UCSD-AML1 (cell line): ENCODE measurements around the gene TMEM144.

Source experiments
- DNase-seq: peaks from one replicate; lab custom pipeline; 2025; ENCODE audit not compliant: unreplicated experiment; lab: John Stamatoyannopoulos, UW

Gene TMEM144

DNA sequence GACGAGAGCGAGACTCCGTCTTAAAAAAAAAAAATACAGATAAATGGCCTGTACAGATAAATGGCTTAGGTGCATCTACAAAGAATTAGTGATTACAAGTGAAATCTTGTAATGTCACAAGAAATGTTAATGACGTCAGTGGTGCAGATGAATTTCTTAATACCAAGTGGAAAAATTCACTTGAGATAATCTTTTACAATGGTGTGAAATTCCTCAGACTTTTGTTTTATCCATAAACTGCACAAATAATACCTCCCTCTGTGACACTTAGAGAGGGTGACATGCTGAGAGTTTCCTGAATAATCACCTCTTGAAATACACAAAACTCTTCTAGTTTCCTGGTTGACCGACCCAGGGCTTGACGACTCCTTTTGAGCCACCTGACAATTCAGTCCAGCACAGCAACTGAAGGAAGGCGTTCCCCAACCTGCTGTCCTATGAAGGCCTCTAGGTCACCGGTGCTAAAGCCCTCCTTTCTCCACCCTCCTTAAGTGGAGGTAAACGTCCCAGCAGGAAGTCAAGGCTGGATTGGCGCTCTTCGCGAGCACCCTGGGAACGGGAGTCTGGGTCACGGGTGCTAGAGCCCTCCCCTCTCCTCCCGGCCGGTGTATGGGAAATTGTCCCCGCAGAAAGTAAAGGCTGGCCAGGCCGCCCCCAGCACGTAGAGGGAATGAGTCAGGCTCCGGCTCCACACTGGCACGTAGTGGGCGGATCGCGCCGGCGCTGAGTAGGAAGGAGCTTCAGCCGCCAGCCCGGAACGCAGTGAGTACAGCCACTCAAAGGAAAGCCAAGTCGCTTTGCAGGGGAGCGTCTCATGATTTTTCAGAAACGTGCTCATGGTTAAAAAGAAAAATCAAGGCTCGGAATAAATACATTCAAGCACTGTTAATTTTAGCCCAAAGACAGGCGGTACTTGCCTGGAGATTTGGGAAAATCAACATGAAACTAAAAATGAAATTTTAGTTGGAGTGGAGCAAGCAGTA lies at the start of gene TMEM144:
Gene TMEM144, plus strand, starts transcription at position 662 of the 983 bp plus-strand sequence. CDS start 2,182 bp downstream, outside the sequence.
- peak; percentile 91 for DNase-seq

DNA sequence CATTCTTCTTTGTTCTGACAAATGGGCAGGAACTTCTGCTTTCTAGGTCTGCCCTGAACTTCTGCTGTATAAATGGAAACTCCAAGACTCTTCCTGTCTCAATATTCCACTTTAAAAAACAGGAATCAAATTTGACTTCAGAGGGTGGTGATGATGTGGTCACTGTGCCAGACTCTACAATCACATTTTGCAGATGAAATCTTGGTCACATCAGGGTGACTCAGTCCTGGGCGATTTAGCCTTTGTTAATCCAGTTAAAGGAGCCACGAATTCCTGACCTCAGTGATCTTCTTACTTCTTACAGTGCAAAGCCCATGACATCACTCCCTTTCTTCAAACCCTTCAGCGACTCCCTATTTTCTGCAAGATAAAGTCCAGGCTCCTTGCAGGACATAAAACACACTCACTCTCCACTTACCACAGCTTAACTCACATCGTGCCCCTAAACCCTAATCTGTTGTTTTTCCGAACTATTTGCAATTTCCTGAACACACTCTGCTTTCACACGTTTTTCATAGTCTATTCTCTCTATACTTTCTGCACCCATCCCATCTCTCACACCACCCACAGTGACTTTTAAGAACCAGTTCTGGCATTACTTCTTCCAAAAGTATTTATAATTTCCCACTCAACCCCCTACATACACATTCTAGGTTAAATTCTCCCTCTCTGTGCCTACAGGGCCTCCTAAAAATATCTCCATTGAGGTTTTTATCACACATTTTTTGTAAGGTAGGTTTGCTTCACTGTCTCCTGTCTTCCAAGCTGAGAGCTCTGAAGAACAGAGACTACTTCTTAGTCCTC lies 48.5 kb upstream of the TMEM144 start:
- peak; percentile 19 for DNase-seq

DNA sequence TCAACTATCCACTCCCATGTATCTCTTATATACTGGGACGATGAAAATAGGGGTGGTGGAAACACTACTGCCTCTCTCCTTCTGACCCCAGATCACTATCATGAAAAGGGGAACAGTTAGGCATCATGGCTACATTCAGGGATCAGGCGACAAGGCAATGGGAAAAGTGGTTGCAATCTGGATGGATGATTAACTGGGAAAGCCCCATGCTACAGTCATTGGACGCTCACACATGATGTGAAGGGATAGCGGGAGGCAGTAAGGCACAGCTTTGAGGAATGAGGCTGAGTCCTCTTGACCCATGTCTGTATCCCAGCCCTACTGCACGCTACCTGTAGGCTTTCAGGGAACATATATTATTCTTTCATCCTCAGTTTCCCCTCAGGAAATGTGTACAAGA lies 47.7 kb upstream of the TMEM144 start:
- no peak for DNase-seq

DNA sequence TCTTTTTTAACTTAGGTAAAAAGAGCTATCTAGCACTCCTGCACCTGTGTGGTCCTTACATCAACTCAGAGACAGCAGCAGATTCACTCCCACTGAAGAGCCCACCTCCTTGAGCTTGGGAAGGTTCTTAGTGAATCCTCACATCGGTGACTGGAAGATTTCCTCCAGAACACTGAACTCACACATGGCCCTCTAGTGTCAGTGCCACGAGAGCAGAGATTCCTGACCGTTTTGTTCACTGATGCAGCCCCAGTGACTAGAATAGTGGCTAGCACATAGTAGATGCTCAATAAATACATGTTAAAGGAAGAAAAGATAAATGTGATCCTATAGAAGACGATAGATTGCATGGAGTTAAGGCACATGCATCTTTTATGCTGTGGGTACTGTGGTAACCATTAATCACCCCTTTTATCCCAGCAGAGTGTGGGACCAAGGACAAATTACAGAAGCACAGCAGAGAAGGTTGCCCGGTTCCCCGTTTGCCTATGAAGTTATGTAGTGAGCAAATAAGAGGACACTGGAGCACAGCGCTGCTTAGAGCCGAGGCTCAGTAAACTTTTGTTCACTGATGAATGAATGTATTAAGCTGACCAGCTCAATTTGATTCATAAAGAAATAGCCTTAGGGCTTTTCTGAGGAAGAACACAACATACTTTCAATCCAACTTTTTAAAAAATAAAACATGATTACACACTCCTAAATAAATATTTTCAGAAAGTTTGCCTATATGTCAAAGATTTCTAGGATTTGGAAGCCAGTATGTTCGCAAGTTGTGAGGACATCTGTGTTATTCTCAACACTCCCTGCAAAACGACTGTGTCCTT lies 46.1 kb upstream of the TMEM144 start:
- DNase-seq = no peak

DNA sequence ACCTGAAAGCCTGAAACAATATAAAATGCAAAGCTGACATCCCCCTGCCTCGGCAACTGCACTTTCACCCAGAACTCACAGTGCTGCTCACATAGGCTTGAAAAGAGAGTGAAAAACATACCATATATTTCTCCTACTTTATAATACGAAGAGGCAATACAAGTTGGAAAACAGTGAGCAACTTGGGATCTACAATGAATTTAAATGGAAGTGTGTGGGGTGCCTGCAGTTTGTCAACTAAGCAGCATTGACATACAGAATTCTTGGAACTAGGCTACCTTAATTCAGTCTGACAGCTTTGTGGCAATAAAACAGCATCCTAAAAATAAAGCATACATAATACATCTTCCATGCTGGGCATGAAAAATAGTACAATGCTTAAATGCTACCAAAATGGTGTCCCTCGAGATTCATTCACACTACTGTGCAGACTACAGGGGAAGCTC lies 45.5 kb upstream of the TMEM144 start:
- no peak for DNase-seq

DNA sequence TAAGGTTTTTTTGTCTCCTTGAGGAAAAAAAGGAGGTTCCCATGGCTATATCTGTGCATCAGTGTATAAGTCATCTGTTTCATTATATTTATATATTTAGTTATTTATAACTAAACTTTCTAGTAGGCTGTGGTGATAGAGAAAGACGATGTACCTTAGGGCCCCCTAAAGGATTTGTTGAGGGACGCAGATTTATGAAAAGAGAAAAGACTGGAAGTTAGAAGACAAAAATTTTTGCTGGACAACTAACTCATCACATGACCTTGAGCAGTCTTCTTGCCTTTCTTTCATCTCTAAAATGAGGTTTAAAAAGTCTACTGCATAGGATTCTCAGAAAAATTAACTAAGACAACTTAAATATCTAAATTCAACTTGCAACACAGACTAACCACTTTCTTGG lies 43.6 kb upstream of the TMEM144 start:
- DNase-seq = no peak

DNA sequence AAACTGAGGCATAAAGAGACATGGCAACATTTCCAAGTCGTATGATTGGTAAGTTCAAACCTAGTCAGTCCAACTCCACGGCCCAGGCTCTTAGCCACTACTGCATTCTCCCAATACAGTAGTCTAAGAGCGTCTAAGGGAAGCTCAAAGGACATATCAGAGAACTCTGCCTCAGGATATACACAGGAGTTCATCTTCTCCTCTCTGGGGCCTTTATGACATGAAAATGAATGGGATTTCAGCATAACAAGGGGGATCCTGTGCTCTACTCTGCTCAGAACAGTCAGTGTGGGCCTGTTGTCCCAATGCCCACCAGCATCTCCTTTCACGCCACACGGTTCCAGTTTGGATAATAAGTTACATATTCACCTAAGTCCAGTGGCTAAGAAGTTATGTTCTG lies 41.7 kb upstream of the TMEM144 start:
- DNase-seq = no peak

DNA sequence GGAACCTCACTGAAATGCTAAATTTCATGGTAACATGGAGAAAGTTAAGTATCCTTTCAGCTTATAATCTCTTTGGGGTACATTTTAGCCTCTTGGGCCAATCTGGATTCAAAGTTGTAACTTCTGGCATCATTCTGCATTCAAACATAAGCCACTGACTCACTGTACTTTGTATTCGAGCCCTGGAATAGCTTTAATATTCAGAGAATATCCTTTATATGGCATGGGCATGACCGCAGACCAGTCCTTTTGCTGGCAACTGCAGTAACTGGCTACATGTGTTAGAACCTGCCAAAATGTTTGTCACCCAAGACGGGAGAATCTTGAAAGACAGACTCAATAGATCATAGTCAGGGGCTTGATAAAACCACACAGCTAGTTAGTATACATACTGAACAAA lies 40.8 kb upstream of the TMEM144 start:
- DNase-seq = no peak

DNA sequence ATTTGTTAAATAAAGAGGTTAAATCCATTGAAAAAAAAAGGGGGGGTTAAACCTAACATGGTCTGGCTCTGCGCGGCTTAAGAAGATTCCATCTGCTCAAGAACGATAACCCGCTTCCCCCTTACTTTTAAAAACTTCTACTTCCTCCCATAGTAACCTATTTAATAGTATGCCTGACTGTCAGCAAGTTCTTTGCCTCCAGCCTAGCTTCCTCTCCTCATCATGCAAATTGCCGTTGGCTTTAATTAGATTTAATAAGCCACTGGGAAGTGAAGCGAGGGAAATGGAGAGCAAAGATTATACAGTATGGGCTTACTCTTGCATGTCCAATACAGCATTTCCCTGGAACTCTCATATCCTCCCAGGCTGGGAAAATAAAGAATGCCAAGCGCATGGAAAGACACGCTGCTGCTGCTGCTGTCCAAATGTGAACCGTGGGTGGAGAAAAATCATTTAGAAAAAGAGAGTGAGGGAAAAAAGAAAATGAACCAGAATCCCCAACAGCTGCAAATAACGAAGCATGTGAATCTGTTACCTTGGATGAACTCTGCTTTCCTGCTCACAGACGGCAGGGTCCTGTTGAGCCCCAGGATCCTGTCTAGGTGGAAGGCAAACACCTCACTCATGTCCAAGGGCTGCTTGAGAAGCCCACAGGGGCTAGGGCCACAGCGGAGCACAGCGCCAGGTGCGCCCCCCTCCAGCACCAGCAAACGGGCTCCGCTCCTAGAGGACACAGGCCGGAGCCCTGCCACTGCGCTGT lies 40.2 kb upstream of the TMEM144 start:
- no peak for DNase-seq

DNA sequence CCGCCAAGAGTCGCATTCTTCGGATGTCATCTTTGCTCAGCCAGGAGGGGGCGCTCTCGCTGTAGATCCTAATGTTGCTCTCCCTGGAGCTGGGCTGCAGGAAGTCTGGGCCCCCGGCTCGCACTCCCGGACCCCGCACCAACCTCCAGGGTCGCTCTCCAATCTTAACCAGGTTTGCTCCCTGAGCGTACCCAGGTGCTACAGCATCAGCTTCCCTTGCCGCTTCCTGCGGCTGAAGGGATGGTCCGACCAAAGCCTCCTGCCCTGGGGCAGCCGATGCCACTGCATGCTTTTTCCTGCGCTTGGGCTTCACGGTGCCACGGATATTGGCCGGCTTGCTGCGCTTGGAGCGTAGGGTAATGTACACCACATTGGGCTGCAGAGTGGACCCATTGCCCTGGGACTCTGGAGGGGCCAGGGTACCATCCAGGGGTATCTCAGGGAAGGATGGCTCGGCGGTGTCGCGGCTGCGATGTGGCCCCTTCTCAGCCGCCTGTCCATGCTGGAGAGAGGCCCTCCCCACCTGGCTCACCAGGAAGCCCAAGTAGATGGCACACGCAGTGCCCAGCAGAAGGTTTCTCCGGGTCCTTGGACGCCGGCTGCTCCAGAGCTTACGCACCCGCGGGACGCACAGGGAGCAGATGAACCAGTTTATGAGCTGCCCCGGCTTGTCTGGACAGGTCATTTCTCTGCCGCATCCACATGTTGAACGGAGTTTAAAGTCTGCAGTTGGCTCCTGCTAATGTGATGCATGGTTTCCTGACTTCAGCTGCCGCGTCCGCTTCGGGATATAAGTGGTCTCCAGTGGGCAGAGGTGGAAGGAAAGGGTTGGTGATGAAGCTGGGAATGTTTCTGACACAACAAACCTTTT lies 39.4 kb upstream of the TMEM144 start:
- peak; percentile 19 for DNase-seq

DNA sequence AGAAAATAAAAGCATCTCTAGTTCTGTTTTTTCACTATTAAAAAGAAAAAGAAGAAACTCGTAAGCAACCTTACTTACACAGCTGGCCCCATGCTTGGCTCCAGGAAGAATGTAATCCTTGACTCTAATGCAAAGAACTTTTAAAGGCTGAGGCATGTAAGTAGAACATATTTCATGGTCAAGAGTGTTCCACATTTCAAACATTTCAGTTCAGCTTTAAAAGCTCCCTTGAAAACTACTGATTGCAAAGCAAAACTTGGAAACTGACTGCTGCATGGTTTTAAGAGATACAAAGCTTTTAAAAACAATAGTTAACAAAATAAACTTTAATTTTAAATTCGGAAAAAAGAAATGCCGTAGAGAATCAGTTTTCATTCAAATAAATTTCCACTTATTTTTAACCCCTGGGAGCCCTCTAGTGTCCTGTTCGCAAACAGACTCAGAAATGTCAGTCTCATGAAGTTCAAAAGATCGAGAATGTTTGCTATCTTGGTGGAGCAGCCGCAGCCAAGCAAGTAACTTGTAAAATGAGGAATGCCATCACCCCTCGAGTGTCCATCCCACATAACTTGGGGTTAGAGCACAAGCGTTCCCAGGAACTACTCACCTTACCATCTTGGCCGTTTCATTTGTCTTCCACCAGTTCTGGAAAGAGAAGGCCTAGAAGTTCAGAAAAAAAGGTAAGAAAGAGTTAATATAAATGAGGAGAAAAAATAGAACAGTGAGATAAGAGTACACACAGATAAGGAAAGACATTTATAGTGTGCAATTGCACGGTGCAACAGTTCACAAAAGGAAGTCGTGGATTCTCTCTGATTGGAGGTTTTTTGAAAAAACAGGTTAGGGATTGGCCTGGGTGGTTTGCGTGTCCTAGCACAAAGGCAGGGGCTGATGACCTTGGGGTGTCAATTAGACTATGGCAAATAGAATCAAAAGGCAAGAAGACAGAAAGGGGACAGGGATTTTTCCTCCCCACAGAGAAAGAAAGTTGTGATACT lies 37.7 kb upstream of the TMEM144 start, which contains the start of gene GASK1B:
Gene GASK1B, minus strand, starts transcription at position 765 of the 998 bp plus-strand sequence. CDS start 1,650 bp downstream, outside the sequence.
- peak; percentile 12 for DNase-seq

DNA sequence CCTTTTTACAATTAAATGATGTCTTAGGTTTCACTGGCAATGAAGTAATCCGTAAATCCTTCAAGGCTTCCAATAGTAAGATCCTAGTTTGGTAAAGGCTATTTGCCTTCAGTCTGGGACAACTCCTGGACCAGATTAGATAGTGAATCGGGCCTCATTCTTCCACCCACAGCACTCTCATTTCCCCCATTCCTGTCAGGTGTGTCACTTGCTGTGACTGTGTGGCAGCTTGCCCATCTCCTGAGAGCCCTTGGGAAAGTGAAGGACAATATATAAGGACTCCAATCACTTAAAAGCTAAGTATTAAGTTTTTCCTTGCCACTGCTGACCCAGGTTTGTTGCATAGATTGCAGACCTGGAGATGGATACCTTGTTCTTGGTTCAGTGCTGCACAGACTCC lies 34.2 kb upstream of the TMEM144 start:
- DNase-seq = no peak

DNA sequence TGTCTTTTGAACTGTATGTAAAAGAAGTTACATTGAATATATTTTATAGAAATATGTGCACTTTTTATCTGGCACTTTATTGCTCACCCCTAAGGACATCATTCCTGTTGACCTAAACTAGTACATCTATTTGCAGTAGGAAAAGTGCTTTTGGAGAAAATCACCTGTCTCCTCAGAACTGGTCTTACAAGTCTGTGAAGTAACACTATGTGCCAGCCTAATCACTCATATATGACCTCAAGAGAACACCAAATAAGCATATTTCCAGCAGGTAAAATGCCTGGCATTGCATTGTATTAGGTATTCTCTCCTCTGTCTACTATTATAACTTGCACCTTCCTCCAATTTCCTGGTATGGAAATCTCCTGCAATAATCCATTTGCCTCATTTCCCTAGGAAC lies 33.5 kb upstream of the TMEM144 start:
- DNase-seq = no peak

DNA sequence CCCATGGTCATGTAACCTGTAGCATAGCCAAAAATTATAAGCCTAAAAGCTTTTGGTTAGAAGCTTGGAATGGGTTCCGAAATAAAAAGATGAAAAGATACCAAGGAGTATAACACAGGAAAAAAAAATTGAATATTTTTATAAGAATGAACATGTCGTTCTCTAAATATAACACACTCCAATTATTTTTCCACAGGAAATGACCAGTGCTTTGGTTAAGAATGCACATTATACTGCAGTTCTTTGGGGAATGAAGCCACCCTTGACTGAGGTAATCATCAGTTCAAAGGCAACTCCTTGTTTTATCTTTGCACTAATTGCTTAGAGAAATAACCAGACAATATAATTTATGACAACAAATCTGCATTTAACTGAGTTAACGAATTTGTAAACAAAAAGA lies 30.8 kb upstream of the TMEM144 start:
- no peak for DNase-seq

DNA sequence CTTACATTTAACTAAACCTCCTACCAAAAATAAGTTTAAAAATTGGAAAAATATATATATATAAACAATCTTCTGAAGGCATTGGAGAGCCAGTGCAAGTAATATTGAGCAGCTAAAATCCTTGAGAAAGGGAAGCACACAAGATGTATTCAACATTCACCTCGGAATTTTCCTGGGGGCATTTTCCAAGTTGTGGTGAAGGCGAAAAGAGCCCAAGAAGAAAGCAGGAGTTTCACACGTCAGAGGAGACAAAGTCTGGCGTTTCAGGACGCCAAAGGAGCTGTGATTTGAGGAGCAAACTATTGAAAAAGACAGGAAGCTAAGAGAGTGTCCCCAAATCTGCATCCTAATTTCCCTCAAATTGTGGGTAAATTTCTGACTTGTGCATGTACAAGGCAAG lies 28.4 kb upstream of the TMEM144 start:
- no peak for DNase-seq

DNA sequence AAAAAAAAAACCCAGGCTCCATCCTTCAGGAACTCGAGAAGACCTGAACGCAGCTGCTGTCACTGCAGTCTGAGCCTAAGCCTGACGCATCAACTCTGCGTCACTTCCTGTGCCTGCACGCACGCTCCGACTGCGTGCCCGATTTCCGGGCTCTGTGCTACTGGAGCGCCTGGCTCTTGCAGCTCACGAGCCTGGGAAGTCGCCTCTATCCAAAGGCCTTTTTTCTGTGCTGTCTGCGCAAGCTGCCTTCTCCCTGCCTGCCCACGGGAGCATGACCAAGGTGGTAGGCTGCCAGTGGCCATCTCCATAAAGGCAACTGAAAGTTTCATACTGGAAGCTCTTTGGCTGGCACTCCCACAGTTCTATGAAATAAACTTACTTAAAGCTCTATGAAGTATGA lies 27.6 kb upstream of the TMEM144 start:
- DNase-seq = no peak

DNA sequence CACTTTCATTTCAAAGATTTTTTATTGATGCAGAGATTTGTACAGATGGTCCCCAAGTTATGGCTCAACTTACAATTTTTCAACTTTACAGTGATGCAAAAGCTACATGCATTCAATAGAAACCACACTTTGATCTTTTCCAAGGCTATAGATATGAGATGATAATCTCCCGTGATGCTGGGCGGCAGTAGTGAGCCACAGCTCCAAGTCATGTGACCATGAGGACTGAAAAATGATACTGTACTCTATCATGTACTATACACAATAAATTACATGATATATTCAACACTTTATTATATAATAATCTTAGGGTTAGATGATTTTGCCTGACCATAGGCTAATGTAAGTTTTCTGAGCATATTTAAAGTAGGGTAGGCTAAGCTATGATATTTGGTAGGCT lies 23.5 kb upstream of the TMEM144 start:
- DNase-seq = no peak

DNA sequence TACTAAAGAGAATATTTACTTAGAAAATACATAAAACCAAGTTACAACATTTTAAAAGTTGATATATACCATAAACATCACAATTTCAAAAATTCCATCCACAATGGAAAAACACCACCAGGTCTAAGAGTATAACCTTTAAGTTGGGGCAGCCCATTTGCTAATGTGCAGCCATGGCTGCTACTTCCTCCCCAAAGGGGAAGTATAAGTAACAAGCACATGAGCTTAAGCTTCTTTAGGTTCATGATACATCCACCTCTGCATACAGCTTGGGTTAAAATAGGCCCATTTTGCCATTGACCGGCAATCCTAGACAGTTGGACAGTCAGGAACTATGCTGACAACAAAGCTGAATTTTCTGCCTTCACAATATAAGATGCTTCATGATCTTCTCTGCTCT lies 20.9 kb upstream of the TMEM144 start:
- DNase-seq = no peak
